Measurements from ENCODE around the gene DHRS13. TPM values are rescaled to one million over a fixed set of nuclear protein-coding genes. Genes with fewer than 3 reads are reported as not detected.

DHRS13 gene
- total RNA-seq, 1 donor from 2014 or later, result 3.1 TPM

DNA sequence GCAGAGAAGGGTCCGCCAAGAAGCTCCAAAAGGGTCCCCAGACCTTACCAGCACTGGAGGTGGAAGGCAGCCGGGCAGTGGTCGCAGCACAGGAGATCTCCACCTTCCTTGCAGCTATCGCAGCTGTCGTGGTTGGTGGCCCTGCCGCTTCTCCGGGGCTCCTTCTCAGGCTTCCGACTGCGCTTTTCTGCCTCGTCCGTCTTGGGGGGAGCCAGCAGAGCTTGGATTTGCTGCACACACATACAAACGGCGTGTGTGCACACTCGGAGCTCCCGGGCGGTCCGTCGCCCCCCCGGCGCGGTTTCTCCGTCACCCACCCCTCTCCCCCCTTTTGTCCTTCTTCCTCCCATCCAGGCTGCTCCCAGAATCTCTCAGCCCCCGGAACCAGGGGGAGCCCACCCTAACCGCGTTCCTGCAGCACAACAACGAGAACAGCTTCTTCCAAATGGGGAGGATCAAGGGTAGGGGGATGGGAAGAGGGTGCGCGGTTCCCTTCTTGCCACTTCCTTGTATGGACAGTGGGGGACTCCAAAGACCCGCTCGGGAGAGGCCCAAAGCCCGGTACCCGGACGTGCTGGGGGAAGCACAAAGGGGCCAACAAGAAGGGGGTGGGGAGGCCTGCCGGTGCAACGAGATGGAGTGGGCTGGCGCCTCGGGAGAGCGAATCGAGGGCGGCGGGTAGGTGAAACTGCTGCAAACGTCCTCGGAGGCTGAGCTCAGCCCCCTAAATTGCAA lies 47.3 kb upstream of the DHRS13 start:
- intact Hi-C loops (cut with micrococcal nuclease), result no loop called here
- H3K4me1 ChIP-seq, result peaks cover 75% of the 10 kb centered on the region
- H3K27ac ChIP-seq (replicated peaks), result peak overlapping the region; percentile 100
- H3K27me3 ChIP-seq (ENCODE audit: low read depth), result no peaks in the 10 kb centered on the region
- TF ChIP-seq, protein P1, sequence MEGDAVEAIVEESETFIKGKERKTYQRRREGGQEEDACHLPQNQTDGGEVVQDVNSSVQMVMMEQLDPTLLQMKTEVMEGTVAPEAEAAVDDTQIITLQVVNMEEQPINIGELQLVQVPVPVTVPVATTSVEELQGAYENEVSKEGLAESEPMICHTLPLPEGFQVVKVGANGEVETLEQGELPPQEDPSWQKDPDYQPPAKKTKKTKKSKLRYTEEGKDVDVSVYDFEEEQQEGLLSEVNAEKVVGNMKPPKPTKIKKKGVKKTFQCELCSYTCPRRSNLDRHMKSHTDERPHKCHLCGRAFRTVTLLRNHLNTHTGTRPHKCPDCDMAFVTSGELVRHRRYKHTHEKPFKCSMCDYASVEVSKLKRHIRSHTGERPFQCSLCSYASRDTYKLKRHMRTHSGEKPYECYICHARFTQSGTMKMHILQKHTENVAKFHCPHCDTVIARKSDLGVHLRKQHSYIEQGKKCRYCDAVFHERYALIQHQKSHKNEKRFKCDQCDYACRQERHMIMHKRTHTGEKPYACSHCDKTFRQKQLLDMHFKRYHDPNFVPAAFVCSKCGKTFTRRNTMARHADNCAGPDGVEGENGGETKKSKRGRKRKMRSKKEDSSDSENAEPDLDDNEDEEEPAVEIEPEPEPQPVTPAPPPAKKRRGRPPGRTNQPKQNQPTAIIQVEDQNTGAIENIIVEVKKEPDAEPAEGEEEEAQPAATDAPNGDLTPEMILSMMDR (IDR thresholded peaks at IDR 0.05; ENCODE audit: borderline replicate concordance), result no peak
- H3K36me3 ChIP-seq, result no peaks in the 10 kb centered on the region
- H3K9me3 ChIP-seq (replicated peaks), result no peaks in the 10 kb centered on the region
- H3K4me3 ChIP-seq, result peak overlapping the region; percentile 95
- DNase-seq, result peak; percentile 43

DNA sequence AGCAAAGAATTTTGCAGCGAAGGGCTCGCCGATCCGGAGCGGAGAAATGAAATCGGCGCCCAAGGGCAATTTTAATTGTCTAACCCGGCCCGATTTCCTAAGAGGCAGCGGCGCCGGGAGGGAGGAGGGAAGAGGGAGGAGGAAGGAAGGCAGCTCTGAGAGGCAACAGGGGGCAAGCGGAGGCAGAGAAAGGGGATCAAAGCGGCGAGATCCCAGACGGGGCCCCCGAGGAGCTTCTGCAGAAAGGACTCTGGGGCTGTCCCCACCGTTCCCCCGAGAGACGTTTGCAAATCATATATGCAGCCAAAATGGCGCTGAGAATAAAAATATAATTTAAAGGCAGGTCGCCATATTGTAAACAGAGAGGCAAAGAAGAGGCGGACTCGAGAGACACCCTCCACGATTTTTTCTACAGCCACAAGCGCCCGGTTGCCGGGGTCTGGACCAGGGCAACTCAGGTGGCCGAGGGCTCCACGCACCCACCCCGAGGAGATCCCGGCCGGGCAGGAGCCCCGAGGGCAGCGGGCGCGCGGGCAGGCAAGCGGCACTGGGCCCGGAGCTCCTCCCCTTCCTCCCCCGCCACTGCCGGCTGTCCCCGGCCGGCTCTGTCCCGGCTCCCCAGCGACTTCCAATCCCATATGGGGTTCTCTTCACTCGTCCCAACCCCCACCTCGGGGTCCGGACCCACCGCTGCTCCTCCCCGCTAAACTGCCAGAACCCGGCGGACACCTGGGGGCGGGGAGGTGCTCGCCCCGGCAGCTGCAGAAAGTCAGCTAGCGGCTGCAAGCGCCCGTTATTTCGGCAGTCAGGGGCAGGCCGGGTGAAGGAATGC lies 46.5 kb upstream of the DHRS13 start:
- H3K27ac ChIP-seq (replicated peaks), result peak overlapping the region; percentile 100
- intact Hi-C loops (cut with micrococcal nuclease), result no loop called here
- H3K4me3 ChIP-seq, result peak overlapping the region; percentile 95
- no peaks in the 10 kb centered on the region for H3K27me3 ChIP-seq (ENCODE audit: low read depth)
- DNase-seq, result peak; percentile 73
- TF ChIP-seq, protein P1 (IDR thresholded peaks at IDR 0.05; ENCODE audit: borderline replicate concordance), result no peak
- no peaks in the 10 kb centered on the region for H3K36me3 ChIP-seq
- H3K9me3 ChIP-seq (replicated peaks), result no peaks in the 10 kb centered on the region
- H3K4me1 ChIP-seq, result peaks cover 83% of the 10 kb centered on the region

DNA sequence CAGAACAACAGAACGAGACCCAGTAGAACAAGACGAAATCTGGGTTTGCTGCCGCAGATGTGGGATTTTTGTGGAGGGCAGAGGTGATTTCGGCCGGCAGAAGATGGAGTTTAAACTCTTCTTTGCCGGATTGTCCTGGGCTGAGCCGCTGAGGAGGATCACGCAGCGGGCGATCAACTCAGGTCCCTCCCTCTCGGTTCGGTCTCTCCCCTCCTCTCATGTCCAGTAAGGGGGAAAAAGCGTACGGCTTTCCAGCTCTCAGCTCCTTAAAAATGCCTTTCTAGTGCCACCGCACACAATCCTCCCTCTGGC lies 46.0 kb upstream of the DHRS13 start:
- TF ChIP-seq, protein P1 (IDR thresholded peaks at IDR 0.05; ENCODE audit: borderline replicate concordance), result no peak
- H3K9me3 ChIP-seq (replicated peaks), result no peaks in the 10 kb centered on the region
- peak overlapping the region; percentile 100 for H3K27ac ChIP-seq (replicated peaks)
- no peak for DNase-seq
- intact Hi-C loops (cut with micrococcal nuclease), result no loop called here
- peak overlapping the region; percentile 95 for H3K4me3 ChIP-seq
- H3K27me3 ChIP-seq (ENCODE audit: low read depth), result no peaks in the 10 kb centered on the region
- H3K4me1 ChIP-seq, result peaks cover 88% of the 10 kb centered on the region
- H3K36me3 ChIP-seq, result no peaks in the 10 kb centered on the region

DNA sequence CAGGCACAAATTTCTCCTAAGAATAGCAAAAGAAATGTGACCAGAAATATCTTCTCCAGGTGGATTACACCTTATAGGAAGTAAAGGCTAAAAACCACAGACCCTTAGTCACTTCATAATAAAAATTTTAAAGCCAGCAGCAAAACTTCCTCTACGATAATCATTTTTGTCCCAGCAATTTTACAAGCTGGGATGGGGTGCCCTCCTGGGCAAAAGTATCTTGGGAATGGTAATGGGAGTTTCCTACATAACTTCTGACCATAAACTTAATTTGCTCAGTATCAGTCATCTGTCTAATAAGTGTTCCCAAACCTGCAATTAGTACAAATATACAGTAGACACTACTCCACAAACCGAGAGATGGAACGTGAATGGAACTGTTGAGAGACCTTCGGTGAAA lies 45.5 kb upstream of the DHRS13 start:
- no peak for DNase-seq
- Histone ChIP-seq H3K36me3 (no peaks in the 10 kb centered on the region), H3K27me3 (ENCODE audit: low read depth) (no peaks in the 10 kb centered on the region), H3K27ac (replicated peaks) (peak overlapping the region; percentile 100), H3K9me3 (replicated peaks) (no peaks in the 10 kb centered on the region), H3K4me3 (peak overlapping the region; percentile 95), H3K4me1 (peaks cover 88% of the 10 kb centered on the region)
- TF ChIP-seq, protein P1 (IDR thresholded peaks at IDR 0.05; ENCODE audit: borderline replicate concordance), result no peak
- intact Hi-C loops (cut with micrococcal nuclease), result no loop called here

DNA sequence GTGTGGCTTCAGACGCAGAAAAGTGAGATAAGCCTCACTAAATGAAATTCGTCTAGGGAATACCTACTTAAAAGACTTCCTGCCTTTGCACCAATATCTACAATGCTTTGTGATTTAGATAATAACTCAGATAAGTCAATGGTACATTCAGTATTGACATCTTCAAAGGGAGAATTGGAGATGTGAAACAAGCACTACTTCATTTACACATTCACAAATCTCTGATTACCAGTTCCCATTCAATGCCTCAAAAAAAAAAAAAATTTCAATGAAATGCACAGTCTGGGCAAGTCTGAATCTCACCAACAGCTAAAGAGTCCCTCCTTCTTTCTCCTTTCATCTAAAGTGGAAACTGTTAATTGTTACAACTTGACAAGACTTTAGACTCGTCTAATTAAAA lies 44.8 kb upstream of the DHRS13 start:
- Histone ChIP-seq H3K4me3 (peak overlapping the region; percentile 95), H3K27ac (replicated peaks) (peak overlapping the region; percentile 100), H3K9me3 (replicated peaks) (no peaks in the 10 kb centered on the region), H3K36me3 (no peaks in the 10 kb centered on the region), H3K4me1 (peaks cover 85% of the 10 kb centered on the region), H3K27me3 (ENCODE audit: low read depth) (no peaks in the 10 kb centered on the region)
- no peak for DNase-seq
- intact Hi-C loops (cut with micrococcal nuclease), result no loop called here
- TF ChIP-seq, protein P1 (IDR thresholded peaks at IDR 0.05; ENCODE audit: borderline replicate concordance), result no peak

Data from left ventricle myocardium inferior (tissue), 1 donor.